HepG2 (cell line): ENCODE data around the gene RAPGEF2.
A peak's percentile ranks its signal among the peaks of the same experiment; 100 is the strongest.
"Not testable (repeated sequence)": the region's sequence is repeated elsewhere in the genome, so short reads cannot be mapped to it uniquely, and the experiment has no call there.

Experiments used
- NR2C2 ChIP-seq: sonication (generic); formaldehyde crosslinking; IDR thresholded peaks from 2 replicates; pipeline ENCODE4 v1.4.0; 2020; ENCODE audit warnings: missing genetic modification reagents, mild to moderate bottlenecking, moderate library complexity, borderline replicate concordance
- SMC3 ChIP-seq: IDR thresholded peaks from 2 replicates; pipeline ENCODE4 v1.6.1; 2011; ENCODE audit warnings: low read length, improper control_type of control experiment
- TEAD3 ChIP-seq: optimal IDR thresholded peaks from 2 replicates; pipeline ENCODE3; 2016; ENCODE audit warnings: borderline replicate concordance

GRCh38 chr4:159315879-159316278 lies 213.0 kb downstream of the RAPGEF2 start:
- peak; percentile 34; the same call in 1 of the 2 replicates for TF ChIP-seq SMC3
- TF ChIP-seq TEAD3, NR2C2 (CRISPR knock-in tag): not testable (repeated sequence)
